NCI-H187 treated with DMSO at 0.1 percent for 48 hours (cell line): ENCODE results near the gene ETS2.
"Not testable (repeated sequence)": the region's sequence is repeated elsewhere in the genome, so short reads cannot be mapped to it uniquely, and the experiment has no call there.

Source experiments
- DNase-seq: peaks from one replicate; lab custom pipeline; 2025; lab: John Stamatoyannopoulos, UW

Gene ETS2

DNA sequence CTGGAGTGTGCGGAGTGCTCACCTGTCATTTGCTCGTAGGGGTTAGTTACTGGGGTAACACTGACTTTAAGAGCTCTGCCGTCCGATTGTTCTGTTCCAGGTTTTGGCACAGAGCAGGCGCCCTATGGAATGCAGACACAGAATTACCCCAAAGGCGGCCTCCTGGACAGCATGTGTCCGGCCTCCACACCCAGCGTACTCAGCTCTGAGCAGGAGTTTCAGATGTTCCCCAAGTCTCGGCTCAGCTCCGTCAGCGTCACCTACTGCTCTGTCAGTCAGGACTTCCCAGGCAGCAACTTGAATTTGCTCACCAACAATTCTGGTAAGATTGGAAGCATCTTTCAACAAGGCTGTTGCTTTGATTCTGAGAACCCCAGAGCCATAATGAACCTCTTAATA, 12.6 kb downstream of the ETS2 start:
- no peak for DNase-seq

DNA sequence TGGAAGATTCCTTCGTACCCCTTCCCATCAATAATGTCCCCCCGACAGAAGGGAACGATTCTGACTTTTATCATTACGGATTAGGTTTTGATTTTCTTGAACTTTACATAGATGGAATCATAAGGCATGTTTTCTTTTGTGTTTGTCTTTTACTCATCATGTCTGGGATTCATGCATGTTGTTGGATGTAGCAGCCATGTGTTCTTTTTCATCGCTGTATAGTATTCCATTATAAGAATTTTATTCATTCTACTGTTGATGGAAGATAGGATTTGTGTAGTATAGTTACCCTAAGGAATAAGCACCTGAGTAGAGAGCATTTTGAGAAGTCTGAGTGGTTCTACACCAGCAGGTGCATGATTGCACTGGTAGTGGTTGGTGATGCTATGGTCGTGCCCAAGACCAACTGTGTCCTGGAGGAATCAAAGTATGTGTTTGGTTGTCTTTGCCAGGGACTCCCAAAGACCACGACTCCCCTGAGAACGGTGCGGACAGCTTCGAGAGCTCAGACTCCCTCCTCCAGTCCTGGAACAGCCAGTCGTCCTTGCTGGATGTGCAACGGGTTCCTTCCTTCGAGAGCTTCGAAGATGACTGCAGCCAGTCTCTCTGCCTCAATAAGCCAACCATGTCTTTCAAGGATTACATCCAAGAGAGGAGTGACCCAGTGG, 13.5 kb downstream of the ETS2 start:
- DNase-seq: no peak

GRCh38 chr21:38819719-38820159, 14.0 kb downstream of the ETS2 start:
- no peak for DNase-seq

DNA sequence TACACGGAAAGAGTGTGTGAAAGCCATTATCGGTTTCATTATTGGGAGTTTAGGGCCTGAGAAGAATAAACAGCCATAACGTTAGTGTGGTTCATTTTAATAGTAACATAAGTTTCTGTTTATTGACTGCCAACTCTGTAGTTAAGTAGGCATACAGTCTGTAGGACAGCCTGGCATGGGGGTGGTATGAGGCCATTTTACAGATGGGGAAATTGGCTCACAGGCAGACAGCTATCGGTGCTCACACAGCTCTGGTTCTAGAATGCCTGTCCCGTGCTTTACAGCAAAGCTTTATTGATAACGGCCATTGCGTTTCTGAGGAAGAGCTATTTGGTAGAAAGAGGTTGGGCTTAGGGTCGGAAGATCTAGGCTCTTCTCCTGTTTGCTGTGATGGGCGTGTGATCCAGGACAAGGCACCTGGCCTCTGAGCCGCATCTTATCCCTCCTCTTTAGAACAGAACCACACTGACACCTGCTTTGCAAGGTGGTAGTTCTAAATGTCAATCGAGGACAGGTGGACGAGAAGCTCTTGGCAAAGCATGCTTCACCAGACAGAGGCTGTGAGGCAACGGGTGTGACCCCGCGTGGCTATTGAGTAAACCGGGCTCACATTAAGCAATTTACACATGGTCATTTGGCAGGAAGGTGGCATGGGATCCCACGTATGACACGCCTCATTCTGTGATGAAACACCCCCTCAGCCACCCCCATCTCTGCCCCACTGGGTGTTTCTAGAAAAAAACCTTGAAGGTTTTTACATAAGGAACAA, 14.9 kb downstream of the ETS2 start:
- no peak for DNase-seq

- DNase-seq: no peak
Measured at GRCh38 chr21:38821248-38821647, 15.5 kb downstream of the ETS2 start.

DNA sequence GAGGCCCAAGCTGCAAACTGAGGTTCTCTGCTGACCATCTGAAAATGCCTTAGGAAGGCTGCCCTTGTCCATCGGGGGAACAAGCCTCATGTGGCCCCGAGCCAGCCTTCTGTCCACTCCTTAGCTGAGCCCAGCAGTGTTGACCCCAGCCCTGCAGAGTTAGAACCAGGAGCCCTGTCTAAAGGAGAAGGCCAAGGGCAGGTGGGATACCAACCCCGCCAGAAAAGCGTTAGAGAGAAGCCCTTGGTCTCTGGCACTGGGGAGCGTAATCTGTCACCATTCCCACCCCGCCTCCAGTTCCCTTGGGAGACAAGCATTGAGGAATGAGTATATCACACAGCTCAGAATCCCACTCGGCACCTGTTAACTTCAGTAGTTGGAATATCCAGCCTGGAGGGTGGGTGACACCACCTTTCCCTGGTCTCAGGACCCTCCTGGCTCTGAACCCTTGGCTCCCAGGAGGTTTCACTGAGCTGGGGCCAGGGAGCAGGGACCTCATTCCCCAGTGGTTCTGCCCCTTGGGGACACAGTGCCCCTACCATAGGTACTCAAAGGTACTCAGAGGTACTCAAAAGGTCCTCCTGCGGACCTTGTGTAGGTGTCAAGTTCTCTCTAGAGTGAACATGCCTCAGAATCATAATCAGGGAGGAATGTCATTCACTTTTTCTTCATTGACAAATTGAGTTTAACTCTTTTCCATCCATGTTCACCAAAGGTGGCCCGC, 16.4 kb downstream of the ETS2 start:
- DNase-seq: no peak

DNA sequence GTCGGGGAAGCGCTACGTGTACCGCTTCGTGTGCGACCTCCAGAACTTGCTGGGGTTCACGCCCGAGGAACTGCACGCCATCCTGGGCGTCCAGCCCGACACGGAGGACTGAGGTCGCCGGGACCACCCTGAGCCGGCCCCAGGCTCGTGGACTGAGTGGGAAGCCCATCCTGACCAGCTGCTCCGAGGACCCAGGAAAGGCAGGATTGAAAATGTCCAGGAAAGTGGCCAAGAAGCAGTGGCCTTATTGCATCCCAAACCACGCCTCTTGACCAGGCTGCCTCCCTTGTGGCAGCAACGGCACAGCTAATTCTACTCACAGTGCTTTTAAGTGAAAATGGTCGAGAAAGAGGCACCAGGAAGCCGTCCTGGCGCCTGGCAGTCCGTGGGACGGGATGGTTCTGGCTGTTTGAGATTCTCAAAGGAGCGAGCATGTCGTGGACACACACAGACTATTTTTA, 17.1 kb downstream of the ETS2 start:
- no peak for DNase-seq

DNA sequence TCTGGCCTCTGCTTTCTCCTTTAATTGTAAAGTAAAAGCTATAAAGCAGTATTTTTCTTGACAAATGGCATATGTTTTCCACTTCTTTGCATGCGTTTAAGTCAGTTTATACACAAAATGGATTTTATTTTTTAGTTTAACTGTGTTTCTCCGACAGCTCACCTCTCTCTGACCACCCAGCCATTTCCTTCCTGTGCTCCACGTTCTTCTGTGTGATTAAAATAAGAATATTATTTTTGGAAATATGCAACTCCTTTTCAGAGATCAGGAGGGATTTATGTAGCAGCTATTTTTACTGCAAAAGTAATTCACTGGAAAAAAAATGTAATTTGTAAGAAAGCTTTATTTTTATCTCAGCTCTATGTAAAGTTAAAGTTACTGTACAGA, 18.0 kb downstream of the ETS2 start:
- DNase-seq: no peak

GRCh38 chr21:38824124-38824822, 18.5 kb downstream of the ETS2 start:
- DNase-seq: no peak

GRCh38 chr21:38825269-38825668, 19.5 kb downstream of the ETS2 start:
- DNase-seq: no peak

- no peak for DNase-seq
Measured at GRCh38 chr21:38825921-38826320, 20.2 kb downstream of the ETS2 start.

GRCh38 chr21:38828111-38828510, 22.4 kb downstream of the ETS2 start:
- DNase-seq: not testable (repeated sequence)

DNA sequence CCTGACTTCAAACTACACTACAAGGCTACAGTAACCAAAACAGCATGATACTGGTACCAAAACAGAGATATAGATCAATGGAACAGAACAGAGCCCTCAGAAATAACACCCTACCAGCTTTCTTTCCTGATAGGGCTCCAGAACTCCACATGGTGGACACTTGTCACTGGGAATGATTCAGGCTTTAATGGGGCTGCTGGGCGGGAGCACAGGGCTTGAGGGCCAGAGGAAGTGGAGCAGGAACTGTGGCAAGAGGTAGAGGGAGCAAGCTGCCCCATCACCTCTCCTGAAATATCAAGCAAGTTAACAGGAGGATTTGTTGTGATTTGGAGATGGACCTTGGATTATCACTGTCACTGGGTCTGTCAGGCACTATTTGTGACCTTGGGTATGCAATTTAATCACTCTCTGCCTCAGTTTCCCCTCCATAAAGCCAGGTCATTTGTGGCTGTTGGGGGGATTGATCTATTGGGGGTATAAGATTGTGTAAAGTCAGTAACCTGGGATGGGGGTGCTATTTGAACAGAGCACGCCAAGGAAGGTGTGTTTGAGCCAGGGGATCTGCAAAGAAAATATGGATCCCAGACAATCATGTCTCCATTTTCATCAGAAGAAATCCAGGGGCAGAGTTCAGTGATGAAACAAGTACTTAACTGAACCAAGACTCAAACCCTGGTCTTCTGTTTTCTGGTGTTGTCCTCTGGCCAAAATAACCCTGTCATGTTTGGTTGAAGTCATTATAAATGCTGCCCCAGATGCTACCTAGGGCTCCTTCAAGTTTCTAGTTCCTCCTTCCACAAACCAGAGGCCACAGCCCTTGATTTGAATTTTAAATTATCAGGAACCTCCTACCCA, 25.2 kb downstream of the ETS2 start:
- DNase-seq: no peak

DNA sequence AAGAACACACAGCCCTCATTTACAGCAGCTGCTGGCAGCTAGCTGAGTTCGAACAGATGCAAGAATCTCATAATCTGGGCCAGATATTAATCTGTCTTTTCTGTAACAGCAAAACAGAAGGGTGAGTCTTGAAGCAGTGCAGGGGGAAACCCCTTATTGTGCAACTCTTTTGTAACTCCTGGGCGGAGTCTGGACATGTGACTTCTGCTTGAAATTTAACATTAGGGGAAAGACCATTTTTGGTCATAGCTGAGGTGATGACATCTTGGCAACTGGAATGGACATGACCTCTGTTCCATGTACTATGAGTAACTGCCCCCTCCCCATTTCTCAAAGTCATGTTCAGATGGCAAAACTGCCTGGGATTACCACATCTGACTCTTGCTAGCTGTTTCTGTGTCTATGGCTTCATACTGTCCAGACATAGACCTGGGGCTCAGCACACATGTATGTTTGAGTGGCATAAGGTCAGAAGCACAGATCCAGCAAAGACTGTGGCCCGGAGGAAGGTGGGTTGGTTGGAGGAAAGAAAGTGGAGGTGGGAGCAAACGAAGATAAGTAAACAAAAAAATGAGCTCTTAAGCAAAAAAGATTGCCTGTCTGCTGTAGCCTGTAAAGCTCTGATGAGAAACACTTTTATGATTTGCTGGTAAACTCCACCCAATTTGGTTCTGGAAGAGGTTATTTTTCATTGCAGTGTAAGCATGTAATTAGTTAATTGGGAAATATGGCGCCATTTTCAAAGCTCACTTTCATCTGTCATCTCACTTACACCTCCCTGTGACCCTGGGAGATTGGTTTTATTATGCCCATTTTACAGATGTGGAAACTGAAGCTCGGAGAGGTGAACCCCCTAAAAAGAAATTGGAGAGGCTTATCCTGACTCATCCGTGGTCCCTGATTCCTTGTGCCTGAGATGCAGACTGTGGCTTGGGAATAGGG, 26.1 kb downstream of the ETS2 start:
- DNase-seq: no peak

DNA sequence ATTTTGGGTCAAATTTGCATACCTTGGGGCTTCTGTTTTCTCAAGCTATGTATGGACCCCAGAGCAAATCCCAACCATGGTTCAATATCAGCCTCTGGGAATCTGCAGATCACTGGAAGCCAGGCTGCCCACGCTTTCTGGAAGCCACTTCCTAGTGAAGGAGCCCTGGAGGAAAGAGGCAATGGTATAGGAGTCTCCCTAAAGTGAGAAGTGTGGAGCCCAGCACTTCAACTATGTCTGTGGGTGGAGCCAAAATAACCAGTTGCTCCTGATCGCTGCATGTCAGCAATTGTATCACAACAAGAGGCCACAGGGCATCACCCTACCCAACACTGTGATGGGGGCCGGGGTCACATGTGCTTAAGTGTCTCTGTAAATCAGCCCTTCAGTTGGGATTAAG, 26.9 kb downstream of the ETS2 start:
- DNase-seq: no peak

DNA sequence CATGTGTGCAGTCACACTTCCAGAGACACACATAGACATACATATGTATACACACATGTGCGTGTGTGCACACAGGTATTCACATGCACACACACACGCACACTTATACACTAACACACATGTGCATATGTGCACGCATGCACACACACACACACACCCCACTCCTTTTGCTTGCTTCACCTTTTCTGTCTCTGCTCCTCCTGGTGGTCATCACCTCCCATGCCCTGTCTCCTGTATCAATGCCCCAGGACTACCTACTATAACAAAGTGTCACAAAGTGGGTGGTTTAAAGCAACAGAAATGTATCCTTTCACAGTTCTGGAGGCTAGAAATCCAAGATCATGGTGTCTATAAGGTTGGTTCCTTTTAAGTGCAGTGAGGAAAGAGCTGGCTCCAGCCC, 27.4 kb downstream of the ETS2 start:
- no peak for DNase-seq

DNA sequence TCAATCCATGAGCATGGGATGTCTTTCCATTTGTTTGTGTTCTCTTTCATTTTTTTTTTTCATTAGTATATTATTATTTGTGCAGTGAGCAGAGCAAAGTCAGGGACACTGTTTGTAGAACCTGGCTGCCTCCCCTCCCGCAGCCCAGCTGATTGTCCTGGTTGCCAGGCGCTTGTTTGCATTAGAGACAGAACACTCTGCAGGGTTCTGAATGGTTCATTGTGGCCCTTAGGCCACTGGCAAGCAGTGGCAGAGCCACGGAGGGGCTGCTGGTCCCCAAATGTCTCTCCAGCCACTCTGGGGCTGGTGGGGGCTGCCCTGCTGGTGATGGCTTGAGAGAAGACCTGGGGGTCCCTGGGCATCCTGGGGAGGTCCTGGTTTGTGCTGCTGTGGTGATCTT, 29.0 kb downstream of the ETS2 start:
- DNase-seq: no peak

DNA sequence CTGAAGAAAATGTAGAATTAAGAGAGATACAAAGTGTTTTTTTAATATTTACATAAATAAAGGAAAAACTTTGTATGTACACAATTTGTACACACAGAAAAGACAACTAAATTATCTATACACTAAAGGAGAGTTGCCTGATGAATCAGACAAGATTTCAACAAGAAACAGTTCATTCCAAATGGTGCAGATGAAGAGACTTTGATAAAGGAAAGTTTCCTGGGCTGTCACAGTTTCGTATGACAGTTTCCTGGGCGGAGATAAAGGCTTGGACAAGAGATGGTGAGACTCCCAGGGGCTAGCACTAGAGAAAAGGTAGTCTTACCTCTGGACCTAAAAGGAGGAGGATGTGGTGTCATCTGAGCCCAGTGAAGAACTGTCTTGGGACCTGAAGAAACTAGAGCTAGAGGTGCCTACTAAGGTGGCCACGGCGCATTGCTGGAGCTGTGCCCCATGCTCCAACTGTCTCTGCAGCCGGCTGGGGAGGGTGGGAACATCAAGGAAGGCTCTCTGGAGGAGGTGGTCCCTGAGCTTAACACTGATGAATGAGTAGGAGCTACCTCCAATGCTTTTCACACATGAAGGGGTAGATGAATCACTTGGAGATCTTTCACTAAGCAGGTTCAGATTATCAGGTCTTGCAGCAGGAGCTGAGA, 32.2 kb downstream of the ETS2 start:
- no peak for DNase-seq

- DNase-seq: no peak
Measured at GRCh38 chr21:38838598-38839327, 33.0 kb downstream of the ETS2 start.
